ENCODE data around the gene SCAMP2.

- TF ChIP-seq CTCF (IDR thresholded peaks at IDR 0.05; ENCODE audit: low read depth, low read length) (no peak), EZH2phosphoT487 (IDR thresholded peaks at IDR 0.05; ENCODE audit: low read depth) (no peak)
Observed at GRCh38 chr15:74826364-74826819, 46.8 kb downstream of the SCAMP2 start, which contains the start of gene CPLX3.
